Measurements from ENCODE around the gene MAMDC2. TPM values are rescaled to one million over a fixed set of nuclear protein-coding genes. Genes with fewer than 3 reads are reported as not detected.
A peak's percentile ranks its signal among the peaks of the same experiment; 100 is the strongest.

The MAMDC2 gene
- total RNA-seq, 1 experiment from 2014 or later, result 3.5 TPM

DNA sequence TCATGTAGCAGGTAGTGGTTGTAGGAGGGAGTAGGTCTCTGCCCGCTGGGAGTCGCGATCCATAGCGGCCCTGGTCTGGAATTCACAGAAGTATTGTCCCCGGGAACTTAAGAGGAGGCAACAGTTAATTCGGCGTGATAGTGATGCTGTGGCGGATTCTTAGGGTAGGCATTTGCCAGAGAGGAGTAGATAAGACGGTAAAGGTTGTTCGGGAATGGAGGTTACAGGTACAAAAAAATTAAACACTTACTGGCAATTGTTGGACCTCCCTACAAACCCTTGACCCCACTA is 215.8 kb downstream of the MAMDC2 start:
- no peak for DNase-seq (ENCODE audit: low spot score)

DNA sequence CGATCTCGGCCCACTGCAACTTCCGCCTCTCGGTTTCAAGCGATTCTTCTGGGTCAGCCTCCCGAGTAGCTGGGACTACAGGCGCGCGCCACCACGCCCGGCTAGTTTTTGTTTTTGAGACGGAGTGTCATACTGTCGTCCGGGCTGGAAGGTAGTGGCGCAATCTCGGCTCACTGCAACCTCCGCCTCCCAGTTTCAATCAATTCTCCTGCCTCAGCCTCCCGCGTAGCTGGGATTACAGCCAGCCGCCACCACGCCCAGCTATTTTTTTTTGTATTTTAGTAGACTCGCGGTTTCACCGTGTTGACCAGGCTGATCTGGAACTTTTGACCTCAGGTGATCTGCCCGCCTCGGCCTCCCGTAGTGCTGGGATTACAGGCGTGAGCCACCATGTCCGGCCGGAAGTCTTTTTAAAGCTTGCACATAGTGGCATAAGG is 216.4 kb downstream of the MAMDC2 start:
- no peak for DNase-seq (ENCODE audit: low spot score)

DNA sequence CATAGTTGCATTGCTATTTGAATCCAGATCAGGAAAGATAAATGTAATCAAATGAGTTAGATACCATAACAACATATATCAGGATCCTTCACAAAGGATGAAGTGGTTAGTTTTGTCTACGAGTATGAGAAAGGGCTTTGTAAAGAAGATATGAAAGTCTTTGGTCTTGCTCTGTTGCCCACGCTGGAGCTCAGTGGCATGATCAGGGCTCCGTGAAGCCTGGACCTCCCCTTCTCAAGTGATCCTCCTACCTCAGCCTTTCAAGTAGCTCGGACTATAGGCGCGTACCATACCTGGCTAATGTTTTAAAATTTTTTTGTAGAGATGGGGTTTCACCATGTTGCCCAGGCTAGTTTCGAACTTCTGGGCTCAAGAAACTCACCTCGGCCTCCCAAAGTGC is 217.0 kb downstream of the MAMDC2 start:
- DNase-seq (ENCODE audit: low spot score), result no peak

DNA sequence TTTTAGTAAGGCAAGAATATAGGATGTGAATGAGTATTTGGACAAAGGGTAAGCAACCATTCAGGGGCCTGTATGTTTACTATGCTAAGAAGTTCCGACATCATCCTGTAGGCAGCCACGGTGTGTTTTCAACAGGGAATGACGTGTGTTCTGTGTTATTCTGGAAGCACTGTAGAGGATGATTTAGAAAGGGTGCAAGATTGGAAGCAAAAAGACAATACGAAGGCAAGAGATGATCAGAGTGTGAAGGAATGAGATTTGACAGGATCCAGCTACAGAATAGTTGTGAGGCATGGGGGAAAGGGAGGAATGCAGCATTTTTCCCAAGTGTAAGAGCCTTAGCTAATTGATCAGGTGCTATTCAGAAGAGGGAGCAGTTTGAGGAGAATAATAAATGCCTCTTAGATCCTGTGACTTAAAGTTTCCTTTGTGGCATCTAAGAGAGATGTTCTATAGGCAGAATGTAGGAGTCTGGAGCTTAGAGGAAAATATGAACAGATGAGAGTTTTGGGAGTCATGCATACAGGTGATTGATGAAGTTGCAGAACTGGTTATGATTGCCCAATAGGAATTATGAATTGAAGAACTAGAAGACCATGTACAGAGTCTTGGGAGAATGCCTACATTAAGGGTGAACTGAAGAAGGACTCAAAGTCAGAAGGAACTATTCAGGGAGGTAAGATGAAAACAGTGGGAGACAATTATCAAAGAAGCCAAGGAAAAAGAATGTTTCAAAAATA is 217.7 kb downstream of the MAMDC2 start:
- DNase-seq (ENCODE audit: low spot score), result peak; percentile 19

DNA sequence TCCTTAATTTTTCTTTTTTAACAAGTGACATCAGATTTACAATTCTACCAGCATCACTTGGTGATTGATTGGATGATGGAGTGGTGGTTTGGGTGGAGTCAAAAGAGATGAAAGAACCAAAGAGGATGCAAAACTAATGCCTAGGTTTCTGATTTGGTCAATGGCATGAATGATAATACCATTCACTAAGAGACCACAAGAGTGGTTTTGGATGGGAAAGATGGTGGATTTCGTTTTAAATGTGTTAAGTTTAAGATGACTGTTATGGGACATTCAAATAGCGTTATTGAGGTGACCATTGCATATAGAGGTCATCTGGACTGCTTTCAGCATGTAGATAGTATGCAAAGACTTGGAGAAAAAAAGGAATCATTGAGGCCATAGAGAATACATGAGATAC is 218.7 kb downstream of the MAMDC2 start:
- DNase-seq (ENCODE audit: low spot score), result no peak

DNA sequence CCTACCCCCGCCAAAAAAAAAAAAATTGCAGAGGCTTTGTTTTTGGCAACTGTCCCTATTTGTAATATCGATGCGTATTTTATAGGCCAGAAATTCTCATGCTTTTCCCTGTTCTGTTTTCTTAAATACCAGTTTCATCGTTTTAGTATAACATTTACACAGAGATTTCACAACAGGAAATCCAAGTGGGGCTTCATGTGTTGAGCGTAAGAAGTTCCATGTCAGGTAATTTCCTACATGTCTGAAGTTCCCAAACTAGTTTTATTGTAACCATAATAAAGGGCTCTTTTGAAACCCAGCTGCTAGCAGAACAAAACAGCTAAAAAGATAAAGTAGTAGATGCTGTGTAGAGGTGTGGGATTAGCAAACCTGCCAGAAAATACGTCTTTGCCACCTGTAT is 219.3 kb downstream of the MAMDC2 start:
- DNase-seq (ENCODE audit: low spot score), result no peak

DNA sequence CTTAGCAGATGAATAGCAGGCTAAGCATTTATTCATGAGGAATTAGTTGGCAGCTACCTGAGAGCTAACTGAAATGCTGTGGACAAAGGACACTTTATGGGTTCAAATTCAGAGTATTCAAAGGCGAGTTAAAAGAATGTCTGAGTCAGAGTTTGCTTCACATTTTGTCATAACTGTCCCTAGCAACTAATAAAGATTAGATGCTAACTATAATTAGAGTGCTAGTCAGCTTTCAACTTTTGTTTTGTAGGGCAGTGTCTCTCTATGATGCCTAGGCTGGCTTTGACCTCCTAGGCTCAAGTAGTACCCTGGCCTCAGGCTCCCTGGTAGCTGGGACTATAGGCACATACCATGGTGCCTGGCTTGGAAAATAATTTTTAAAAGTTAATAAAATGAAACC is 219.8 kb downstream of the MAMDC2 start:
- no peak for DNase-seq (ENCODE audit: low spot score)

Small RNAs within 50 kb of the gene (small RNA-seq; reads per million reads assigned to genes)
- 28.3 reads per million, percentile 93 among the genes with 10 or more reads in this experiment for gene RNU2-5P

Other genes with a start within 250 kb of the MAMDC2 start
- not detected in 2 replicates for gene CFAP95, start 223.0 kb upstream of the MAMDC2 start, total RNA-seq (2014; rRNA removed; shearing (Covaris generic))
- gene SMC5, start 215.1 kb downstream of the MAMDC2 start, total RNA-seq (2014; rRNA removed; shearing (Covaris generic)), result 9.7 and 10.8 TPM in 2 replicates